Stimulated activated CD4-positive, alpha-beta T cell treated with anti-CD3 and anti-CD28 coated beads, Interleukin-1b, Interleukin-23, amount 100 ng/mL, for 48 hours (primary cell): ENCODE data around the gene TMEM54.
"Not testable (repeated sequence)": the region's sequence is repeated elsewhere in the genome, so short reads cannot be mapped to it uniquely, and the experiment has no call there.

Source experiments
- DNase-seq: peaks from one replicate; pipeline ENCODE4 v3.0.0-alpha.2; 2020

The TMEM54 gene

GRCh38 chr1:32918179-32918578, 17.0 kb upstream of the TMEM54 start:
- no peak for DNase-seq

DNA sequence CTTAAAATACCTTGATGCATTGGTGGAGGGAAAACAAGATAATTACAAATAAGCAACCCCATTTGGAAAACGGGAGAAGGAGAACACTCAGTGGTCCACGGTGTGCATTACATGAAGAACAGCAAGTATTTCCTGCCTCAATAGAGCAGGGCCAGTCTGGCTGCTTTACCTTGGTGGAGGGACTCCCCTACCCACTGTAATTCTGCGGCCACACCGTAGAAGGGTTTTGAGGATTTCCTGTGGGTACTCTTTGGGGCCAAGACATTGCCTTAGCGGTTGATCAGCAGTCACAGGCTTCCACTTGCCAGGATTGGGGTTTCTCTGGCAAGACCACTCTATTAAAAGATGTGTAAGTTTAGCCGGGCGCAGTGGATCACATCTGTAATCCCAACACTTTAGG, 16.3 kb upstream of the TMEM54 start:
- no peak for DNase-seq

- DNase-seq, result no peak
Observed at GRCh38 chr1:32915766-32916706, 14.8 kb upstream of the TMEM54 start.

GRCh38 chr1:32910319-32910718, 9.1 kb upstream of the TMEM54 start:
- DNase-seq, result no peak

- DNase-seq, result no peak
Observed at GRCh38 chr1:32907435-32907834, 6.2 kb upstream of the TMEM54 start.

DNA sequence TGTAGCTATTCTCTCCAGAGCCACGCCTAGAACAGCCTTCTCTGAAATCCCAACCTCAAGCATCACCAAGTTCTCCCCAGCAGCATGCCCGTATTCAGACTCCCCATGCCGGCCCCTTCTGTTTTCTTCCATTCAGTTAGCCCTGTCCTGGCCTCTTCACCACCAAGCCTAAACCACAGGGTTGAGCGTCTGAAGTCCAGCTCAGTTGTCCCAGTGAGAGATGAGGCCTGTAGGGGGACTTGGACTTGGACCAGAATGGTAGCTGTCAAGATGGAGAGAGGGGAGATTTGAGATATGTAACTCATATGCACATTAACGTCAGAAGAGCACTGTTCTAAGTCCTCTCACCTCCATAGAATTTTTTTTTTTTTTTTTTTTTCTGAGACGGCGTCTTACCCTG, 5.5 kb upstream of the TMEM54 start:
- no peak for DNase-seq

- not testable (repeated sequence) for DNase-seq
Observed at GRCh38 chr1:32905588-32905987, 4.4 kb upstream of the TMEM54 start.

GRCh38 chr1:32904797-32905196, 3.6 kb upstream of the TMEM54 start:
- DNase-seq, result no peak

DNA sequence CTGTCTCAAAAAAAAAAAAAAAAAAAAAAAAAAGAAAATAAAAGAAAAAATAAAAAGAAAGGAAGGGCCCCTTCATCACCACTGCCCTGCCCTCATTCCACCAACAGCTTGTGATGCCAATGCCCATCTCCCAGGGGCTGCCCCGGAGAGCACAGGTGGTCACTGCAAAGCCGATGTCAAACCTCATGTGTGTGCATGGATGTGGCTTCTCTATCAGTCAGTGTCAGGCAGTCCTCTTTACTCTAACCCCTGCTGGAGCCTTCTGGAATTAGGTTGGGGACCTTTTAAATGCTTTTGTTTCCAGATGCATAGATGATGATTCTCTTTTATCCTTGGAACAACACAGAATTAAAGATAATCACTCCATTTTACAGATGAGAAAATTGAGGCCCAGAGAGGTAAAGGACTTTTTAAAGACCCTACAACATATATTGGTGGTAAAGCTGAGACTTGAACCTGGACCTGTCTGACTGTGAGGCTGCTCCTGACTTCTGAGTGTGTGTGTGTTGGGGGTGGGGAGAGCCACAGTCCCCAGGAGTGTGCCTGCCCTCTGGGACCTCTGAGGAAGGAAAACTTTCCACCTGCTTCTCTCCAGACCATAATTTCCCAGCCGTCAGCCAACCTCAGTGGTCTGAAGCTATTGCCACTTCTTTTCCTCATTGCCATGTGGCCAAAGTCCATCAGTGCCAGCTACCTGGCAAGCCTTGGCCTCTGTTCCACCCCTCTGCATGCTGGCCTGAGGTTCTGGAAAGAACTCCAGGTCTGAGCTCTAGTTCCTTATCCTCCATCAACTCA, 3.0 kb upstream of the TMEM54 start:
- DNase-seq, result no peak

DNA sequence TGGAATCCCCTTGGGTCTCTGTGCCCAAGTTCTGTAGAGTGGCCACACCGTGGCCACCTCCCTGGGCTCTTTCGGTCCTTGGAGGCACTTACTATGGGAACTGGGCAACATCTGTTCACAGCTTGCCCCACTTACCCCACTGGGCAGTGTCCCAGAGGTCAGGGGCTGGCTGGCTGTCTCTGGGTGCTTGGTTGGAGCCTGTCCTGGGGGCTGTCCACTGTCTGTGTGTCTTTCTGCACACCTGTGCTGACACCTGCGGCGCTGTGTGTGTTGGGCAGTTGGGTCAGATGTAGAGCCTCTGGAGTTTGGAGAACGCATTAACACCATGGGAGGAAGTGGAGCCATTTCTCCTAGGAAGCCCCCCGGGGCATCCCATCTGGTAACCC, 1.3 kb upstream of the TMEM54 start:
- DNase-seq, result no peak

DNA sequence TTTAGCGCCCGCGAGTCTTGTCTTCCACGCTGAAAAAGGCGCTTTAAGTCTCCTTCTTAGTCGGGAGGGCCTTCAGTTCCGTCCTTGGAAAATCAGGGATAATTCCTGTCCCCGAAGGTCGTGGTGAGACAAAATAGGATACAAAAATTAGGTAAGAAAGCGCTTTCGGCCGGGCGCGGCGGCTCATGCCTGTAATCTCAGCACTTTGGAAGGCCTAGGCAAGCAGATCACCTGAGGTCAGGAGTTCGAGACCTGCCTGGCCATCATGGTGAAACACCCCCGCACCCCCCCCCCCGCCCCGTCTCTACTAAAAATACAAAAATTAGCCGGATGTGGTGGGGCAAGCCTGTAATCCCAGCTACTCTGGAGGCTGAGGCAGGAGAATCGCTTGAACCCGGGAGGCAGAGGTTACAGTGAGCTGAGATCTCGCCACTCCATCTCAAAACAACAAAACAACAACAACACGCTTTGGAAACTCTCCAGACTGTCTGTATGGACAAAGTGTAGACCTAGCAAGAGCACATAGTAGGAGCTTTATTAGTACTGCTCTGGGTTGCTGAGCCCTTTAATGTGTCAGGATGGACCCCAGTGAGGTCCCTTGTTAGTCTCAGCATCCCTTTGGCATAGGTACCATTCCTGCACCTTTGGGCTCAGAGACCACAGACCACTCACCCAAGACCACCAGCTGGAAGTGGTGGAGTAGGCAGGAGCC, 790 bp upstream of the TMEM54 start:
- DNase-seq, result no peak

DNA sequence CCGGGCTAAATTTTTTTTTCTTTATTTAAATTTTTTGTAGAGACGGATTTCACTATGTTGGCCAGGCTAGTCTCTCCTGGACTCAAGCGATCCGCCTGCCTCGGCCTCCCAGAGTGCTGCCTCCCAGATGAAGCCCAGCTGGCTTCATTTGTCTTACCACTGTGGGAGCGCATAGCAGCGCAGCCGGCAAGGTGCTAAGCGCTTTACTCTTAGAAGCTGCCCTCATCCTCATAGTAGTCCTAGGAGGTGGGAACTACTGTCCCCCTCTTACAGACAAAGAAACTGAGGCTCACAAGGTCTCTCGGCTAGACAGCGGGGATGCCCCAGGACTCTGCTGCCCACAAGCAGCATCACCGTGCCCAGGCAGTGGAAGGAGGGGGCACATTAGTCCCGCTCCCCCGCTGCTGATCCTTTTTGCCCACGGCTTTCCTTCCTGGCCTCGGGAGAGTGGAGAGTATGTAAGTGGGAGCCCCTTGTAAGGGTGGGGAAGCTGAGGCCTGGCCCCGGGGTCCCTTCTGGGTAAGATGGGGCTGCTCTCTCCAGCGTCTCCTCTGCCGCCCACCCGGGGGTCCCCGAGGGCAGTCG, 726 bp downstream of the TMEM54 start:
- no peak for DNase-seq

DNA sequence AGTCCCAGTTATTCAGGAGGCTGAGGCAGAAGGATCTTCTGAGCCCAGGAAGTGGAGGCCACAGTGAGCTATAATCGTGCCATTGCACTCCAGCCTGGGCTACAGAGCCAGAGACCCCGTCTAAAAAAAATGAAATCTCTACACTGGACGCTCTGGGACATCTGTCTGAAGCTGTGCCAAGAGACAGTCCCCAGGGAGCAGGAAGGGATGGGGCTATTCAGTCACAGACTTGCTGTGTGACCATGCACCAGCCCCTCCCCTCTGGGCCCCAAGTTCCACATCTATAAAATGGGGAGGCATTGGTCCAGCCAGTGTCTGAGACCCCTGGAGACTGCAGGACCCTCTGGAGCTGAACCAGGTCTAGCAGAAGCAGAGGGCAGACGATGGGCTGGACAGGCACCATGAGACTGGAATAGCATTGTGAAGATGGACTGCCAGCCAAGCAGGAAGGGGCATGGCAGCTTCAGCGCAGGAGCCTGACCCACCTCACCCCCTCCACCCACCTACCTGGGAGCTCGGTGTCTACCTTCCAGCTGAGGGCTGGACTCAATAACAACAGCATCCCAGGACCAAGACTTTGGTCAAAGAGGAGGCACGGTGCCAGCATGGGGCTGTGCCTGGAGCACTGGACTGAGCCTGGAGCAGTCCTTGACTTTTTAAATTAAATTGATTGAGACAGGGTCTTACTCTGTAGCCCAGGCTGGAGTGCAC, 1.4 kb downstream of the TMEM54 start:
- DNase-seq, result no peak

- no peak for DNase-seq
Observed at GRCh38 chr1:32898958-32899357, 2.2 kb downstream of the TMEM54 start.

DNA sequence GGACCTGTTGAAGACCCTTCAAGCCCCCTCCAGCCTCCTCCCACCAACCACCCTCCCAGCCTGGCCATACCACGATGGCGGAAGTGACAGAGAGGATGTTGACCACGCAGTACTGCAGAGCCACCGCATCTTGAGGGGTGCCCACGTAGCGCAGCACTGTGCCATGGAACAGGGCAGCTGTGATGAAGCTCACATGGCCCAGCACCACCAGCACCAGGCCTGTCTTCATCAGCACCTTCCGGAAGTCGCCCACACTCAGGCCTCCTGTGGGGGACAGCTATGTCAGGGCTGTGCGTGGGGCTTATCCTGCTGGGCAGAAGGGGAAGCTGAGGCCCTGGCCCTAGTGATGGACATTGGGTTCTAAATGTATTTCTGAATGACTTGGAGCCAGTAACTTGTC, 3.1 kb downstream of the TMEM54 start:
- DNase-seq, result no peak

DNA sequence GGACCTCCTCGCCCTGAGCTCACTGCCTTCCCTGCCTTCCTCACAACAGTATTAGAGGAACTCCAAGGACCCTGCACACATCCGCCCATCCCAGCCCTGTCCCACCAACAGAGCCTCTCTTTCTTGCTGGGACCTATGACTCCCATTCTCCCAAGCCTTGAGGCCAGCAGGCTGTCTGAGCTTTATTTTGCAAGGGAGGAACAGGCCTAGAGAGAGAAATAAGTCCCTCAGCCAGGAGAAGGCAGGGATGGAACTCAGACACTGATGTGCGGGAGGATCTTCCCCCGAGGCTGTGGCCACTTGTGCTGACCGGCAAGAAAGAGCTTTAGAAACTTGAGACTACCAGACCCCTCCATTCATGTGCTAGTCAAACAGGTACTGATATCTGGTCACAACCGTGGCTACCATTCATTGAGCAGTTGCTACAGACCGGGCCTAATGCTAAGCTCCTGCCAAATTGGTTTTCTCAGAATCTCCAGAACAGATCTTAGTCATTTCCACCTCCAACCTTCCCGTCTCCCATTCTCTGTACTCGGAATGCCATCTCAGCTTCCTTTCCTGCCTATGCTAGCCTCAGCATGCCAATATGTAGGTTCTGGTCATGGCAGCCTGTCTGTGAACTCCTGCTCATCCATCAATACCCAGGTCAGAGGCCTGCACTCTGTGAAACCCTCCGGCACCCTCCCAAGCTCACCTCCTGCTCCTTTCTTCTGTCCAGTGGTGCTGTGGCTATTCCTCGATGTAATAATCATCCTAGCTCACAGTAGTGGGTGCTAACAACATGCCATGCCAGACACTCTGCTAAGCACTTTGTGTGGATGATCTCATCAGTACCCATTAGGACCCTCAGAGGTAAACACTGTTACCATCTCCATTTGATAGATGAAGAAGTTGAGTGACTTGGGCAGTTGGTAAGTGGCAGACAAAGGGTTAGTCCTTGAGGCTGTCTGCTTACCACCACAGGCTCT, 3.8 kb downstream of the TMEM54 start:
- no peak for DNase-seq

DNA sequence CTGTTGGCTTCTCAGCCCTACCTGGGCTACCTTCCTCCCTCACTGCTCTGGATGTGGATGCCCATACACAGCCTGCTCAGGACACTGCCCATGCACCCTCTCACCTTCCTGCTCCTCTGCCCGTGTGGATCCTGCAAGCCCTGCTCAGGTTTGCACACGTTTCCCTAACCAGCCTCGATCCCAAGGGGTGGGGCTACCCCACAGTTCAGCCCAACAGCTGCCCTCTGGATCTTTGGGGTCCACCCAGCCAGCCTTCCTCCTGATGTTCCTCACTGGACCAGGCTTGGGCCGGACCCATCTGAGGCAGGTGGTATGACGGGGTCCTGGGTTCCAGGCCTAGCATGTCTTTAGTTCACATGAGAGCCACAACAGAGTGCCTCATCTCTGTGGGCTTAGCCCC, 4.7 kb downstream of the TMEM54 start:
- DNase-seq, result no peak

- DNase-seq, result no peak
Observed at GRCh38 chr1:32895325-32896215, 5.6 kb downstream of the TMEM54 start.

GRCh38 chr1:32894681-32895080, 6.5 kb downstream of the TMEM54 start:
- no peak for DNase-seq

- DNase-seq, result no peak
Observed at GRCh38 chr1:32894019-32894600, 7.1 kb downstream of the TMEM54 start.
